ENCODE measurements around the gene NEU4. TPM values are rescaled to one million over a fixed set of nuclear protein-coding genes. Genes with fewer than 3 reads are reported as not detected.
"Not testable (repeated sequence)": the region's sequence is repeated elsewhere in the genome, so short reads cannot be mapped to it uniquely, and the experiment has no call there.

The NEU4 gene
- total RNA-seq, 1 donor from 2014 or later: 0.30 TPM

DNA sequence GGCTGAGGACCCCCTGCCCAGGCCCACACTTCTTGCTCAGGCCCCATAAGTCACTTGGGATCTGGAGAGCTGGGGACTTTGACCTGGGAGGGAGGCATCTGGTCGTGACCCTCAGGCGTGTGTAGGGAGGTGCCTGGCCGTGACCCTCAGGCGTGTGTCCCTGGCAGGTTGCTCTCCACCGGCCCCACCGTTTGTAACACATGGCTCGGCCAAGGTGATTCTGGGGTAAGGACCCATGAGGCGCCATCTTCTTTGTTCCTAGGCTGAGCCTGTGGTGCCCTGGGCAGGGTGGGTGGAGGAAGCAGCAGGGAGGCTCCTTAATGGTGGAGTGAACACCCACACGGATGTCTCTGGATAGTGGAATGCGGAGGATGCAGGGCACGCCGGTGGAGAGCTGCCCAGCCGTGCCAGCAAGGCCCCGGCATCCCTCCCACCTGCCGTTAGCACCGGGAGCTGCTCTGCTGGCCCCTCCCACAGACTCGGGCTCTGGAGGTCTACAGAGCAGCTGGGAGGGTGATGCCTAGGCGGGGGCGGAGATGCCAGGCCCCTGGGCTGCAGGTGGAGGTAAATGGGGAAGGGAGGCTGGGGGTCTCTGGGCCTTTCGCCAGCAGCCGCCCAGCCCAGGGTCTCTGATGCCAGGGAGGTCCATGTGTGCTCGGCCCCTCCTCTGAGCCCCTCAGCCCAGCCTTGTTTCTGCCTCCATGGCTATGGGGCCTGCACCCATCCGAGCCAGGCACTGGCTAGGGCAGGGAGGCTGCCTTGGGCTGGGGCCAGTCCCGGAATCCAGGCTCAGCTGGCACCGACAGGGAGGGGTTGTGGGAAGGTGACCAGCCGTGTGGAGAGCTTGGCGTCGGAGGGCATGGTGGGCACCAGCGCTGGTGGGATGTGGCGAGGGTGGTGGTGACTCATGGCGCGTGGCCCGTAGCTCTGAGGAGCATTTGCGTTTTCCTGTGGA, 33.5 kb upstream of the NEU4 start:
- DNase-seq: no peak

DNA sequence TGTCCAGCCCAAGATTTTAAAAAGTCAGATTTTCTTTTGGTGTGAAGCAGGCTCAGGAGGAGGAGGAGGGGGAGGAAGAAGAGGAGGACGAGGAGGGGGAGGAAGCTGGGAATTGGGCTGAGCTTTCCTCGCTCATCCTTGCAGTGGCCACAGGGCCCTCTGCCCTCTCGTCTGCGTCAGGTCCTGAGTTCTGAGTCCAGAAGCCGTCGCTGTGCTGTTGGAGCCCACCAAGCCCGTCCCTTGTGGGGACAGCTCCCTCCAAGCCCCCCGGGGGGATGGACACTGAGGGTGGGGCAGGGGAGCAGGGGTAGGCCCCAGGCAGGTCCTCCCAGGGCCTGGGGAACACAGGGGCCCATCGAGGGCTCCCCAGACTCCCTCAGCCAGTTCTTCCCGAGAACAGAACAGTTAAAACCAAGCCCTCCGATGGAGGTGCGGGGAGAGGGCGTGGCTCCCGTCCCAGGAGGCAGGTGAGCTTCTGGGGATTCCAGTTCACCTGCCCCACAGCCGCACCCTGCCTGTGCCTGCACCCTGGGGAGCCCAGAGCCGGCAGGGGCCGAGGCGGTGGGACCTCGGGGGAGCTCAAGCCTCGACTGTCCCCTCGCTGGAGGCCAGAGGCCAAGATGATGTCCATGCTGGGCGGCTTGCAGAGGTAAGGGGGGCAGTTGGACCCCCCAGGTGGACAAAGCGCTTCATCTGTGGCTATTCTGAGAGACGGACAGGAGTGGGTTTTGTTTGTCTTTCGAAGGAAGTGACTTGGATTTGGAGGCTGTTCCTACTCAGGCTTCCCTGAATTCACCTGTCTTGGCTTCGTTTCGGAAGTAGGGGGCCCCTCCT, 32.4 kb upstream of the NEU4 start, which contains the start of gene GAL3ST2:
TSS of gene GAL3ST2 (plus strand) at position 487 of the 834 bp plus-strand sequence. CDS start at position 621, 134 bp downstream.
- no peak for DNase-seq

DNA sequence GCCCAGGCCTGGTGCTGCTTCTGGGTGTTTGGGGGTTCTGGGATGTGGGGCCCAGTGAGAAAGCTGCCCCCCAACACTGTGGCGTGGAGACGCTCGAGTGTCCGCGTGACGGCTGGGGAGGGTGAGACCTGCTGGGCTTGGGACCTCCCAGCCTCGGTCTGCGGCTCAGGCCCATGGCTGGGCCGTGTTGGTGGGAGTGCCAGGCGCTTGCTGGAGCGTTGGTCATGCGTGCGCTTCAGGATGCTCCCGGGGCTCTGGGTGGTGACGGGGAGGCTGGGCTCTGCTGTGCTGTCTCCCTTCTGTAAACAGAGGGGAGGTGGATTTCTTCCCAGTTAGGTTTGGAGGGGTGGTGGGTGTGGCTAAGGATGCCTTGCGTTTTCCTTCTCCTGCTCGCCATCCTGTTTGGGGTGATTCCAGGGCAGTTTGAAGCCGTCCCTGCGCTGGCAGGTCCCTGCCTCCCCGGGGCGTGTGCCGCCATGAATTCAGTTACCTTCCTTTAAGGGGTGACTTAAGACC, 31.8 kb upstream of the NEU4 start:
- DNase-seq: no peak

DNA sequence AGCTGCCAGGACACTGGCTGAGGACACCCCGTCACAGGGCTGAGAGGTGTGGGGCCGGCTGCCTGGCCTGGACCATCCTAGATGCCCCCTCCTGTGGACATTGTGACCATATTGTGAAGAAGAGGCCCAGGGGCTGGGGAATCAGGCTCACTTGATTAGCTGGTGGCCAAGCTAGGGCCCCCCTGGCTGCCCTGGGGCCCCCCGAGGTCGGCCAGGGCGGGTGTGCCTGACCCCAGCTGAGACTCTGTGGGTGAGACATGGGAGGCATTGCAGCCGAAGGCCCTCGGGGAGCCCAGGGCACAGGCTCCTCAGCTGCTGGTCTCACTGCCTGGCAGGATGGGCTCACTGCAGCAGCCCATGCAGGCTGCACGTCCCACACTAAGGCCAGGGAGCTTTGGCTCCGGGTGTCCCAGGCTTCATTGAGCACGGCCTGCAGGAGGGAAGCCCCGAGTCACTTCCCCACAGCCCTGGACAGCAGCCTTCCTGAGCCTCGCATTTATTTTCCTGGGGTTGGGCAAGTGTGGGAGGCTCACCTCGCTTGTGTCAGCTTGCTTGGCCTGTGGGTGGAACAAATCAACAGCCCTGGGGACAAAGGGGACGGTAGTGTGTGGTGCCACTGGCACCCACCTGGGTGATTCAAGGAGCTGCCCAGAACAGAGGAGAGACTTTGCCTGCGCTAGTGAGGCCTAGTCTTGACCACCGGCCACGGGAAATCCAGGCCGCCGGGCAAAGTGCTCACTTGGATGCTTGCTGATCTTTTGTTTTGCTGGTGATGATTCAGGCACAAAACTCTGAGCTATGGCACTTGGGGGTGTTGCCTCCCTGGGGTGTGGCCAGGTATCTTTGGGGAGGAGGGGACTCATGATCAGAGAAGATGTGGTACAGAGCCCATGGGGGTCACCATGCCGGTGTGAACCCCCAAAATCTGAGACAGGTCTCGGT, 31.0 kb upstream of the NEU4 start:
- DNase-seq: no peak

DNA sequence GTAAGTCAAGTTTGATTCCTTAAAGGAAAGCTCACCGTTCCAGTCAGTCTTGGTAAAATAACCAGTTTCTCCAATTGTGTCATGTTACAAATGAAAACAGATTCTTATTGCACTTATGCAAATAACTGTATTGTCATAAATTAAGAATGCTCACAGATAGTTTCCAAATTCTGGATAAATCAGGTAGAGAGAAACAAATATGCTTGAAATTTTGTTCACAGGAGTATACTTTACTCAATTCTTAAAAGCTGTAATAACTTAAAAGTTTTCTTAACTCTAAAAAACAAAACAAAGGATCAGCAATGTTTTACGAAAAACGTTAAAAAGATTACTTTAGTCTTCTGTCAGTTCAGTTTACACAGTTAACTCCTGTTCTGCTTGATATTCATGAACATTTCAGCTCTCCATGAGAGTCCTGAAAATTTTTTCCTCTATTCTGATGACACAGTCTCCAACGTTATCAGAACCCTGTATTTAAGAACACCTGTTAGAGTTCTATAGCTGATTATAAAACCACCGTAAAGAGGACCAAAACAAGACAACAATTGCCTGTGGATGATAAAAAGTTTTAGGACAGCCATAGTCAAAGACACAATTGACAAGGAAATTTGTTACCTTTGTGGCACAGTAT, 27.9 kb upstream of the NEU4 start:
- no peak for DNase-seq

DNA sequence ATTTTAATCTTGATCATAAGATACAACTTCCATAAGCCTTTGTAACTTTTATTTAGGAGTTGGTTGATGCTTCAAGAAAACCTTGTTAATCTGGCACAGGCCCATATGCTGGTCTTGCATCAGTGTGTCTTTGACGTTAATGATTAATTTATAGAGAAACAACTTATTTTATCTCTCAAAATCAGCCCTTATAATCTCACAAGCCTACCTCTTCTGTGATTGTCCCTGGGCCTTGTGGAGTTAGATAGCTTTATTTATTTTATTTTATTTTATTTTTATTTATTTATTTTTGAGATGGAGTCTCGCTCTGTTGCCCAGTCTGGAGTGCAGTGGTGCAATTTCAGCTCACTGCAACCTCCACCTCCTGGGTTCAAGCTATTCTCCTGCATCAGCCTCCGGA, 26.9 kb upstream of the NEU4 start:
- not testable (repeated sequence) for DNase-seq

DNA sequence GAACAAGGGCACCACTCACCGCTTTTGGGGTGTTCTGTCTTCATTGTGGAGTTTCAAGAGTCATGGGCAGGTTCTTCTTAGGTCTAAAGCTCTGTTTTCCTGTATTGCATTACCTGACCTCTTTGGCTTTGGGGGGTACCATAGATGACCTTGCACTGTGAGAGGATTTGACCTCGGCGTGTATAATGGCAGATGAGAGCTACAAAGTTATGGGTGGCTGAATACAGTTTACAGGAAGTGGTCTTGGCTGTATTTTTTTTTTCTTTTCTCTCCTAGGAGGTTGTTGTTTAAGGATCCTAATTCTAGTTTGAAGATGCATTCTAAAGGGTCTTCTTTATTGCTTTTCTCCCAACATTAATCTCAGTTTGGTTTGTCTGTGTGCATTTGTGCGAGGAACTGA, 20.9 kb upstream of the NEU4 start:
- no peak for DNase-seq

DNA sequence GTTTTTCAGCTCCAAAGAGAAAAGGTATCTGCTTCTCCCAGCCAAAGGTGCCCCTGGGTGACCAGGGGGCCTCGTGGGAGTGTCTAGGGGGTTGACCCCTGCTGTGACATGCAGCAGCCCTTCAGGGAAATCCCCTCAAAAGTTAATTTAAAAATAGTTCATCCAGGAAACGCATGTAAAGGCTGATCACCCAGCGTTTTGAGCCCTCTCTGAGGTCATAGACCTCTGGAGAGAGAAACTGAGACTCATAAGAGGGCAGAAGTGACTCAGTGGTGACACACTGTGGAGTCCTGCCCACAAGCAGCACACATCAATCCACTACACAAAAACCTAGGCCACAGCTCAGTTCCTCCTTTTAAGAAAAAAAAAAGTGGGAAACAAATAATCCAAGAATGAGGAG, 20.4 kb upstream of the NEU4 start:
- no peak for DNase-seq

DNA sequence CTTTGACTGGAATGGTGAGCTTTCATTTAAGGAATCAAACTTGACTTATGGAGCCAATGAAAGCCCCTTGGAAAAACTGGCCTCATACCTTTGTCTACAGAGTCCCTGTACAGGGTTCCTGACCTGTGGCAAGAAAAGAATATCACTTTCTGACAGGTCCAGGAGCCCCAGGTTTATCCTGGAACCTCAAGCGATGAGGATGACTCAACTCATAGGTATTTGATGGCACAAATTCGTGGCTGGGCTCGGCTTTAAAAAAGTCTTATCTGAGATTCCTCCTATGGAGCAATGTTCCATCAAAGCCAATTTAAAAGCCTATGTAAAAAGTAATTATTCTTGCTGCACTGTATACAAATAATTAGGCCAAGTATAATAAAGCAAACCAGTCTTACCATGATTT, 17.6 kb upstream of the NEU4 start:
- not testable (repeated sequence) for DNase-seq

DNA sequence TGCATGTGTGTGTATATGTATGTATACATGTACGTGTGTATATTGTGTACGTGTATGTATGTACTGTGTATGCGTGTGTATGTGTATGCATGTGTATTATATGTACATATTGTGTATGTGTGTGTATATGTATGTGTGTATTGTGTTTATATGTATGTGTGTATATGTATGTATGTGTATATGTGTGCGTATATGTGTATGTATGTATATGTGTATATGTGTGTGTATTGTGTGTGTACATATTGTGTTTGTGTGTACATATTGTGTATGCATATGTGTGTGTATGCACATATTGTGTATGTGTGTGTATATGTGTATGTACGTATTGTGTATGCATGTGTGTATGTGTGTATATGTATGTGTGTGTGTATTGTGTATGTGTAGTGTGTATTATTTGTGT, 15.6 kb upstream of the NEU4 start:
- DNase-seq: no peak

DNA sequence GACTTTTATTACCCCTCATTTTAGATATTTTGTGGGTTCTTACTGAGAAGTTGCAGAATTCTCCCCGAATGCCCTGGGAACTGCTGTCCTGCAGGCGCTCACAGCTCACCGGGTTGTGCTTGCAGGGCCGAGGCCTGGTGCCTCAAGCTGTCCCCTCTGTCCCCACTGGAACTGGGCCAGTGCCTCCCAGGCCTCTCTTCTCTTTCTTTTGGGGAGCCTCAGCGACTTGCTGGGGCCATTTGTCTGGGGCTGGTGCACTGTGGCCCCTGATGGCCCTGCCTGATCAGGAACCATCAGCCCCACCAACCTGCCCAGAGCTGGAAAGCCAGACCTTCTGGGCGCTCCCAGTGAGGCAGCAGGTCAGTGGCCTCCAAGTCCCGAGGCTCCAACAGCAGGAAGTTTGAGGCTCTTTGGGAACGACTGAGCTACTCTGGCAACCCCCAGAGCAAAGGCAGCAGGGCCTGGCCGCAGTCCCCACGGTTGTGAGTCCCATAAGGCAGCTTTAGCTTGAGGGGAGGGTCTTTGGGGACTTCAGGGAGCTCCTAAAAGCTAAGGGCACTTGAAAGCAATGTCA, 14.7 kb upstream of the NEU4 start:
- DNase-seq: no peak

DNA sequence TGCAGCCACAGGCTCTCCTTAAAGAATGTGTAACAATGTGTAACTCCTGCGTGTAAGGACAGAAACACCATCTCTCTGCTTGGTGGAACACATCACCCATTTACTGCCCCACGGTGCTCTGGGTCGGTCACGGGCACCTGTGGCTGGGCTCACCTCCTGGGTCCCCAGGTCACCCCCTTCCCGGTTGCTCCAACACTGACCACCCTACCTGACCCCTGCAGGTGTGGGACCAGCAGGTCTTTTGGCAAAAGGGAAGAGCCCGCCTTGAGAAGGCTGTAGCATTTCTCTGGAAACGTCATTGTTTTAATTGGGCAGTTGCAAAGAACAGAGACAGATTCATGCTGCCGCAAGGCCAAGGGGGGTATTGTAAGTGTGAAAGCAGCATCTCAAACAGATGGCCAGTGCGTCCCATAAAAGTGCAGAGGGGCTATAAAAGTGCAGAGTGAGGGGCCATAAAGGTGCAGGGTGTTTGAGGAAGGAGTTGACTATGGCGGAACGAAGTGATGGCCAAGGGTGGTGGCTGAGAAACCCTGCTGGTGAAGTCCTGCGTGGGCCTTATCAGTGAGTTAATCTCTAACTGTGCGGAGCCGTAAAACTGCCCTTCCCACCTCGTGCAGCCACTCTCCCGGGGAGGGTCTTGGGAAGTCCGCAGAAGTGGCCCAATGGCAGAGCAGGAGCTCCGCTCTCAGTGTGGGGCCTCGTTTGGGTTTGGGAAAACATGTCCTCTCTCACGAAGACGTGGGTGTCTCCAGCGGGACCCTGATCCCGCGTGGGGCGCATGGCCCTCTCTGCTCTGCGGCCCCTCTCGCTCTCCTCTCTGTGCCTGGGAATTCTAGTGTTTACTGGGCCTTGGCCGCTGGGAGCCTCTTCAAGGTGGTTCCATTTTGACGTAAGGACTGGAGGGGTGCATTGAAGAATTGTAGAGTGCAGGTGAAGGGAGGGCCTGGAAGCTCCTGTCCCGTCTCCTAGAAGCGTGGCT, 13.7 kb upstream of the NEU4 start:
- DNase-seq: no peak

DNA sequence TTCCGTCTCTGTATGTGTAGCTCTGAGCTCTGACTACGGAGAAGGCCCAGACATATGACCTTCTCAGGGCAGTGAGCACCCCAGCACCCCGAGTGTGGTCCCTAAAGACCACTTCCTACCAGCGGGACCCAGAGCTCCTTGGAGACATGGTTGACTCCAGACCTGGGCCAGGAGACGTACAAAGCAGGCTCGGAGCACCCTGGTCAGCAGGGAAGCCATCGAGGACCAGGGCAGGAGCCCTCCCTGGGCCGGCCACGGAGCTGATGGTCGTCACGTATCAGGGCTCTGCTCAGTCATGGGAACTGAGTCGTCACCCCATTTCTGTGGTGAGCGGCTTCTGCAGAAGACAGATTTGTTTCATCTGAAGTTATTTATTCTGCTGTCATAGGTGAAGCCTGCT, 12.8 kb upstream of the NEU4 start:
- no peak for DNase-seq

DNA sequence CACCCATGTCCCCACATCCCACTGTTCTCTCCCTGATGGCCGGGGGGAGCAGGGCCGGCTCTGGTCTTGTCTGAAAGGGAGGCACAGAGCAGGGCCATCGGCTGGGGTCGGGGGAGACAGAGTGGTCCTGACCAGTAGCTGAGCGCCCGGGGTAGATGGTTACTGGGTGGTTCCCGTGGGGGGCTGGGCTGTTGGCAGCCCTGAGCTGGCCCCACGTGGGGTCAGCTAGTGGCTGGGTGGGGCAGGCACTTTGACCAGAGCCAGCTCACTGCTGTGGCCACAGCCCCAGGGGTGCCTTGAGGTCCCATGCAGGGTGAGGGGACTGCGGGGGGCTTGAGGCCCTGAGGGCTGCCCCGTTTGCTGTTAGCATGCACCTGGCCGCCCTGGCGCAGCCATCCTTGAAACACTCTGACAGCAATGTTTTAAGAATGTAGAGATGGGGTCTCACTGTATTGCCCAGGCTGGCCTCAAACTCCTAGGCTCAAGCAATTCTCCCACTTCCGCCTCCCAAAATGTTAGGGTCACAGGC, 12.3 kb upstream of the NEU4 start:
- DNase-seq: no peak

DNA sequence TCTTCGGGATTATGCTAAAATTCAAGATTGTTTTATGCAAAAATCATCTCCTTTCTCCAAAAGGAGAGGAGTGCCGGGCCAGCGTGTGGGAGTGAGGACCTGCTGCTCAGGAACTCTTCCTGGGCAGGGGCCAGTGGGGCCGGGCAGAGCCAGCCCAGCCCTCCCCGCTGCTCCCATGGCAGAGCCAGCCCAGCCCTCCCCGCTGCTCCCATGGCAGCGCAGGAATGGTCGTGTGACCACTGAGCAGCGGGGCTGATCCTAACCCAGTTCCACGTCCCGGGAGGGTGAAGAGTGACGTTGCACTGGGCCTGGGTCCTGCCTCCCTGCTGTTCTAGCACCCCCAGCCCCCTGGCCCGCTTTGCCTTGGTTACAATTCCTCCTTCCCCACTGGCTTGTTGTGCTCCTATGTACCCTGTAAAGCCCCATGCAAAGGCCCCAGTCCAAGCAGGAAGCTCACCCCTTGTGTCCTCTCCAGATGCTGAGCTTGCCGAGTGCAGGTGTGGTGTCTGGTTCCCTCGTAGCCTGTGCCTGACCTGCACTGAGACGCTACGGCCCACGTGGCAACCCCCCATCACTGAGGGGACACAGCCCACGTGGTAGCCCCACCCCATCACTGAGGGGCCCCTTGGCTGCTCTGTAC, 11.4 kb upstream of the NEU4 start:
- DNase-seq: no peak

DNA sequence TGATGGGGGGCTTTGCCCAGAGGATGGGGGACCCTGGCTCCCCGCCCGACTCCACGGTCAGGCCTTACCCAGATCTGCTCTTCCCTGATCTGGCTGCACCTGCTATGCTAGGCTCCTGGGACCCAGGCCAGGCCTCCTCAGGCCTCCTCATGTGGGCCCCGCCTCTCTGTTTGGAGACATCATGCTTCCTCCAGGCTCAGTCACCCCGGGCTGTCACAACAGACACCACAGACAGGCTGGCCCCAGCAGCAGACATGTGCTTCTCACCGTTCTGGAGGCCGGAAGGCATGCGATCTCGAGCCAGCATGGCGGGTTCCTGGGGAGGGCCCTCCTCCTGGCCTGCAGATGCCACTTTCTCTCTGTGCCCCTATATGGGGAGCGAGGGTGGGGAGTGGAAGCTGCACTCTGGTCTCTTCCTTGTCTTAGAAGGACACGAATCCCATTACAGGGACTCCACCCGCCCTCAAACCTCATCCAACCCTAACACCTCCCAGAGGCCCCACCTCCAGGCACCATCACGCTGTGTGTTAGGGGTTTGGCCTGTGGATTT, 10.8 kb upstream of the NEU4 start:
- DNase-seq: no peak

DNA sequence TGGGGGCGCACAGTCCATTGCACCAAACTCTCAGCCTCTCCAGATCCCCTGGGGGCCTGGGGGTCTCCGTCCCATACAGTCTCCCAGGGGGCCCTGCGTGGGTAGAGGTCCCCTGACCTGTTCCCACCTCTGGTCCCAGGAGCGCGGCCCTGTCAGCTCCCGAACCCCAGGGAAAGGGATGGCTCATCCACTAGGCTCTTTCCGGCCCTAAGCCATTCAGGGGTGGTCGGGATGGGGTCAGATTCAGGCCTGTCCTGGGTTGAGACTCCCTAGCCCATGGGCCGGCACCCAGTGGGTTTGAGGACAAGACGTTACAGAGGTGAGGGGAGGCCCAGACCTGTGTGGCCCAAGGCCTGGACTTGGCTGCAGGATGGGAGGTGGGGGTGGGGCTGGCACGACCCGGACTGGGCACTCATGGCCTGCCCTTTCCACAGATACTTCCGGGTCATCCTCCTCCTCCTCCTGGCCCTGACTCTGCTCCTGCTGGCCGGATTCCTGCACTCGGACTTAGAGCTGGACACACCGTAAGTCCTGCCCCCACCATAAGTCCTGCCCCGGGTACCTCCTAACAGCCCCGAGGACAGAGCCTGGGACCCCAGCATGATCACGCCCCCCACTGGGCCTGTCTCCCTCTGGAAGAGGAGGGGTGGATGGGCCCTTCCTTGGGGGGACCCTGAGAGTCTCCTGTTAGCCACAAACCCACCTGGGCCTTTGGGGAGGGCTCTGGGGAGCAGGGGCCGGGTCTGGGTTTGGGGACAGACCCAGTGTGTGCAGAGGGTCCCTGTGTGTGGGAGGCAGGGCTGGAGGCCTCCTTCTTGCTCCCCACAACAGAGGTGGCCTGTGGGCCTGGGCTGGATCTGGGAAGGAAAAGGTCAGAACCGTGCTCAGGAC, 10.1 kb upstream of the NEU4 start:
- DNase-seq: no peak
